ENCODE measurements around the gene MYL10.
"Not testable (repeated sequence)": the region's sequence is repeated elsewhere in the genome, so short reads cannot be mapped to it uniquely, and the experiment has no call there.

Gene MYL10

GRCh38 chr7:101651112-101651511 is 22.0 kb upstream of the MYL10 start:
- DNase-seq (ENCODE audit: low spot score) = no peak

- no peak for DNase-seq (ENCODE audit: low spot score)
These were observed 21.5 kb upstream of the MYL10 start for GRCh38 chr7:101650579-101651081.

- not testable (repeated sequence) for DNase-seq (ENCODE audit: low spot score)
These were observed 18.8 kb upstream of the MYL10 start for GRCh38 chr7:101647876-101648275.

DNA sequence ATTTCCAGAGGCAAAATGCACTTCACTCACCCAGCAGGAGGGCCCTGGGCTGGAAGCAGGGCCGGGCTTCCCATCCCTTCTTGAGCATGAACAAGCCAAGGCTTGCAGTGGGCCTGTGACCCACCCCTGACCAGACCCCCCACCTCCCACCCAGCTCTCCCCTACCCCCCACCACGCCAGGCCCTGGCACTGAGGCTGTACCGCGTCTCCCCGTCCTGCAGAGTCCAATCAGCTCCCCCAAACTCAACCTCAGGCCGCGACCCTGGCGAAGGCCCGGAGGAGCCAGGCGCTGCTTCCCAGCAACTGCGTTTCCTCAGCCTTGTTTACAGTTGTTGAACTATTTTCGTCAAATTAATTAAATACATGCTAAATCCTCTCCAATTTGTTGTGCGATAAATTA is 16.9 kb upstream of the MYL10 start:
- DNase-seq (ENCODE audit: low spot score) = no peak

DNA sequence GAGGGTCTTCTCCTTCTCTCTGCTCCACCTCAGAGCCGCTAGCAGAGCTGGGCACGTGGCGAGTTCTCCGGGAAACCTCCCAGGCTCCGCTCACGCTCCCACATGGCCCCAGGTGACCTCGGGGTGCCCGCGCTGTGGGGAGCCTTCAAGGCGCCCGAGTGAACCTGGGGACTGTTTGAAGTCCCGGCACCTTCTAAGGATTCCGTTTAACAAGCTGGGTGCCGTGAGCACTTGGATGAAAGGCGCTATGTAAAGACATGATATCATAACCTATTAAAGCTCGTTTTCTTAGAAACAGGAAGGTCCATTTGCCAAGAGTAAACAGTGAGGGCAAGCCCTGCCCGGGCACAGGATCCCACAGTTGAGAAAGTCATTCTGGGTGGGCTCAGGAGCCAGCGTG is 15.8 kb upstream of the MYL10 start:
- DNase-seq (ENCODE audit: low spot score) = no peak

GRCh38 chr7:101639127-101639526 is 10.0 kb upstream of the MYL10 start:
- DNase-seq (ENCODE audit: low spot score) = not testable (repeated sequence)

DNA sequence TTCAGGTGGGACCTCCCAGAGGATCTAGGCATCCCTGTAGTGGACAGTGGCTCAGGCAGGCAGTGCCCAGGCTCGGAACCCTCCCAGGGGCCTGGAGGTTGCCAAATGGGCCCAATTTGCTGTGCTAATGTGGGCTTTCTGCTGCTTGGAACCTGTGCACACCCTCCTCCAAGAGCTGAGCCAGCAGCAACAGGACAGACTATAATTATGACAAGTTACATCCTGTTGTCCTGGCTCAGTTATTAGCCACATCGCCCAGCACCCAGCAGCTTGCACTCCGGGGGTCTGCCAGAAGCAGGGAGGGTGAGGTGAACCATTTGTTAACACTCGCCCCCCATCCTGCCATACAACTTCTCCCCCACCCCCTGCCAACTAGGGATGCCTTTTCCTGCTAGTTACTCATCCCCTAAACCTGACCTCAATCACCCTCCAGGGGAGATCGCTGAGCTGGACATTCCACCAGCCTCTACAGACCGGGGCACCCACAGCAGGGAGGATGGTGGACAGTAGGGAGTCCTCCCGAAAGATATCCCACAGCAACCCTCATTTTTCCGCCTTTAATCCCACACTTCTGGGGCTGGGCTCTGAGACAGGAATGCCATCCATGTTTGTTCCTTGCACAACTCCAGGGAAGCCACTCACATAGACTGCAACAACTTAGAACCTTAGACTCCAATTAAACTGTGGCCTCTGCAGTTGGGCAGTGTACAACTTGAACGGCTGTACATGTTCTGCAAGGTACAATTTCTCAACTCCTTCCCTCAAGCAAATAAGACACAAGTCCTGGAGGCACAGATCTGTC is 7.9 kb upstream of the MYL10 start:
- DNase-seq (ENCODE audit: low spot score) = no peak

GRCh38 chr7:101635484-101635883 is 6.4 kb upstream of the MYL10 start:
- DNase-seq (ENCODE audit: low spot score) = no peak

DNA sequence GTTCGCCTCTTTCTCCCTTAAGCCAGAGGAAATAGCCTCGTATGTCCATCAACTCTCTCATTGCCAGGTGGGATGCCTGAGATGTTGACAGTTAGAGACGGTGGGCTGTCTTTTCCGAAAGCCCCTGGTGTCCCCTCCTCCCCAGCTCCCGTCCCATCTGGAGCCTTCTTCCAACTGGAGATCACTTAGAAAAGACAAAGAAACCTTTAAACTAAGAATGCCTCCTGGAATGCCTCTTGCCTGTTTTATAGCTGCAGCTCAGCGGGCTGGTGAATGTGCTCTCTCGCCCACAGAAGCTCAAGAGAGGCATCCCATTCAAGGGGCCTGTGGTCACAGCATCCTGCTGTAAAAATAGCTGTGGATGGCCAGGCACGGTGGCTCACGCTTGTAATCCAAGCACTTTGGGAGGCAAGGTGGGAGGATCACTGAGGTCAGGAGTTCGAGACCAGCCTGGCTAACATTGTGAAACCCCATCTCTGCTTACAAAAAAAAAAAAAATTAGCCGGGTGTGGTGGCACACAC is 5.2 kb upstream of the MYL10 start:
- no peak for DNase-seq (ENCODE audit: low spot score)

DNA sequence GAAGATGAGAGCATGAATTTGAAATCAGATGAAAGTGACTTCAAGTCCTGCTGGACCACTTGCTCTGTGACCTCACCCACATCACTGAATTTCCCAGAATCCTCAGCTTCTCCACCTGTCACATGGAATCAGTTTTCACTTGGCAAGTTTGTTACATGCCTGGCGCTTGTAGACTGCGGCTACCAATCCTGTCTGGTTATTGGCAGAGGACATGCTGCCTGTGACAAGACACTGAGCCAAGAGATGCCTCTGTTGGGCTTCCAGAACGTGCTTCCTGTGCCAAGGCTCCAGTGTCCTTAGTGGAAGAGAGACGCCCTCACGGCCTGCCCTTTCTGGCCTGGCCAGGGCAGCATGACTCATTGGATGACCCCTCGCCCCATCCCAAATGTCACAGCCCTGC is 4.4 kb upstream of the MYL10 start:
- DNase-seq (ENCODE audit: low spot score) = no peak

GRCh38 chr7:101632641-101633040 is 3.5 kb upstream of the MYL10 start:
- peak; percentile 85 for DNase-seq (ENCODE audit: low spot score)

GRCh38 chr7:101631224-101631714 is 2.2 kb upstream of the MYL10 start:
- DNase-seq (ENCODE audit: low spot score) = no peak

GRCh38 chr7:101630591-101630990 is 1.5 kb upstream of the MYL10 start:
- DNase-seq (ENCODE audit: low spot score) = peak; percentile 51

DNA sequence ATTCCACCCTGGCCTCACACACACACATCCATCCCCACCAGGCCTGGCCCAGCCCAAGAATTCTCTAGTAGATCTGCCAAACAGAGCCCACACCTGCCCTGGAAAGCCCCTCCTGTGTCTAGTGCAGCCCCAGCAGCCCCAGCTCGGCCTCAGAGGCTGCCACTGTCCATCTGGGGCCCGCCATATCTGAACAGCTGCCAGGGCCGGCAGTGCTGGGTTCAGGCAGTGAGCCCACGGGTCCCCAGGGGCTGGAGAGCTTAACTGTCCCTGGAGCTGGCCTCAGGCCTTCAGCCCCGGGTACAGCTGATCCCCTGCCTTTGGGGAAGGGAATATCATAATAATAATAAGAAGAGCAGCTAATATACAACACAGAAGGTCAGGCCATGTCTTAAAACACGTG is 574 bp downstream of the MYL10 start:
- DNase-seq (ENCODE audit: low spot score) = no peak

GRCh38 chr7:101626758-101627157 is 2.3 kb downstream of the MYL10 start:
- DNase-seq (ENCODE audit: low spot score) = no peak

GRCh38 chr7:101626069-101626671 is 2.9 kb downstream of the MYL10 start:
- DNase-seq (ENCODE audit: low spot score) = no peak

- no peak for DNase-seq (ENCODE audit: low spot score)
These were observed 3.9 kb downstream of the MYL10 start for GRCh38 chr7:101625031-101625791.

DNA sequence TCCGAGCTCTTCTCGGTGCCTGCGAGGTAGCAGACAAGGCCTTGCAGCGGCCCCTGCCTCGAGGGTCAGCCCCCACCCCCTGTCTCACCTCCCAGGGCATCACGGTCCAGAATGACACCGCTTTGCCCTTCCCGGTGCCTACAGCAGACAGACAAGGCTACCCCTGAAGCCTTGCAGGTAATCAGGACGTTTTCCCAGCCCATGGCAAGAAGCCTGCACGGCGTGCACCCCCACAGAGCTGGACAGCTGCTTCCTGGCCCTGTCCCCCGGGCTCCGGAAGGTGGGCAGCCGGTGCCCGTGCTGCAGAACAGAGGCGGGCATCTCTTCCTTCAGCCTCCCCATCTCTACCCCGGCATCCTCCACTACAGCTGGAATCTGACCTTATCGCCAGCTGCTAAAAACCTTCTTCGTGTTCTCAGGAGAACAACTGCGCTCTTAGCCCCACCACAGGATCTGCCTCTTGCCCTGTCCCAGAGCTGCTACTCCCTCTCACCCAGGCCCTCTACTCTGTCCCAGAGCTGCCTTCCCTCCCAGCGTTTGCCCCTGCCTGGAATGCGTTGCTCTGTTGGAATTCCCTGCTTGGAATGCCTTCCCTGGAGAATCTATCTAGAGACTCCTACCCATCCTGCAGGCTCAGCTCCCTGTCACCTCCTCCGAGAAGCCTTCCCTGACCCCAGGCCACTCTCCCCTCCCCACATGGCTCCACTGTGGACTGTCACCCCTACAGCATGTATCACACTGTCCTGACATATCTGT is 4.7 kb downstream of the MYL10 start:
- no peak for DNase-seq (ENCODE audit: low spot score)

- no peak for DNase-seq (ENCODE audit: low spot score)
These were observed 6.4 kb downstream of the MYL10 start for GRCh38 chr7:101622609-101623173.

DNA sequence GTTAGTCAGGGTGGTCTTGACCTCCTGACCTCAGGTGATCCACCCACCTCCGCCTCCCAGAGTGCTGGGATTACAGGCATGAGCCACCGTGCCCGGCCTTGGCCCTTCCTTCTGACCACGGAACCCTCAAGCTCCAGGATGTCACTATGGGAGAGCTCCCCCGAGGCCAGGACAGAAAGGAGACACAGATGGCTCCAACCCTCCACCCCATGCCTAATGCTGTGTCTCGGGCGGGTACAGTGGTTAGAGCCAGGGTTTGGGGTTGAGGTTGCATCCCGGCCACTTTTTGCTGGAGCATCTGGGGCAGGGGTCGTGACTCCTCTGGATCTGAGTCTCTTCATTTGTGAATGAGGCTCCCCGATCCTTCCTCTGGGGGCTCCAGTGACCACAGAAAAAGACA is 8.1 kb downstream of the MYL10 start:
- no peak for DNase-seq (ENCODE audit: low spot score)

DNA sequence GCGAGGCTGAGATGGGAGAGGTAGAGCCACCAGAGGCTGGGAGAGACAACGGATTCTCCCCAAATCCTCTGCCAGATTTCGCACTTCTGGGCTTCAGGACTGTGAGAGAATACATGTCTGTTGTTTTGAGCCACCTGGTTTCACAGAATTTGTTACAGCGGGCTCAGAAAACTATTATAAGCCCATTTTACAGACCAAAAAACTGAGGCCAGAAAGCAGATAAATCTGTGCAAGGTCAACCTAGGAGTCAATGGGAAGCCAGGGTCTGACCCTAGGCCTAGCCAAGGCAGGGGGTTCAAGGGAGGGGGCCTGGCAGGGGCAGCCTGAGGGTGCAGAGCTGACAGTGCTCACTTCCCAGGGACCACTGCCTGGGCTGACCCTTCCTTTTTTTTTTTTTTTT is 8.7 kb downstream of the MYL10 start:
- no peak for DNase-seq (ENCODE audit: low spot score)

Data from RKO (cell line).